Chondrocyte (in vitro differentiated cells): ENCODE results near the gene SNX6. TPM values are rescaled to one million over a fixed set of nuclear protein-coding genes. Genes with fewer than 3 reads are reported as not detected.
A peak's percentile ranks its signal among the peaks of the same experiment; 100 is the strongest.
"Not testable (repeated sequence)": the region's sequence is repeated elsewhere in the genome, so short reads cannot be mapped to it uniquely, and the experiment has no call there.

Source experiments
- DNase-seq: peaks from one replicate; pipeline ENCODE4 v3.0.0; 2021; ENCODE audit warnings: mixed read lengths, low spot score
- H3K27ac Mint-ChIP-seq: one replicate; pipeline ENCODE4 v1.8.0; 2021; ENCODE audit warnings: mild to moderate bottlenecking, moderate library complexity, mixed read lengths; ENCODE audit not compliant: unreplicated experiment
- H3K27me3 Mint-ChIP-seq: 2 replicates; pipeline ENCODE4 v1.8.0; 2021; ENCODE audit warnings: low read depth, mixed read lengths
- H3K36me3 Mint-ChIP-seq: 2 replicates; pipeline ENCODE4 v1.8.0; 2021; ENCODE audit warnings: low read depth, mixed read lengths
- H3K4me1 Mint-ChIP-seq: 2 replicates; pipeline ENCODE4 v1.8.0; 2021; ENCODE audit warnings: low read depth, mild to moderate bottlenecking, mixed read lengths
- H3K4me3 Mint-ChIP-seq: one replicate; pipeline ENCODE4 v1.8.0; 2021; ENCODE audit warnings: mild to moderate bottlenecking, moderate library complexity, mixed read lengths; ENCODE audit not compliant: unreplicated experiment
- H3K9me3 Mint-ChIP-seq: 2 replicates; pipeline ENCODE4 v1.8.0; 2021; ENCODE audit warnings: low read depth, mixed read lengths
- CTCF ChIP-seq: fragments of 200-600 bp; sonication (generic); IDR thresholded peaks from 2 replicates; pipeline ENCODE4 v1.5.0; 2021; ENCODE audit warnings: antibody characterized with exemption, mild to moderate bottlenecking, moderate library complexity
- total RNA-seq: library from RNA; stranded (reverse); gene quantifications from 3 replicates; pipeline ENCODE4 v1.2.1, GENCODE V29; 2021

SNX6 gene
- total RNA-seq, 1 donor from 2014 or later, result 91.7 TPM

- no peak overlapping the region for H3K4me3 Mint-ChIP-seq
- H3K4me1 Mint-ChIP-seq, result no peaks in the 10 kb centered on the region
- H3K9me3 Mint-ChIP-seq, result no peaks in the 10 kb centered on the region
- H3K36me3 Mint-ChIP-seq, result peaks cover 15% of the 10 kb centered on the region
- H3K27me3 Mint-ChIP-seq, result no peaks in the 10 kb centered on the region
- TF ChIP-seq CTCF, result no peak
- H3K27ac Mint-ChIP-seq, result no peak overlapping the region
- DNase-seq, result no peak
These were observed 60.2 kb downstream of the SNX6 start for GRCh38 chr14:34569750-34570149.

GRCh38 chr14:34568803-34569202 lies 61.1 kb downstream of the SNX6 start:
- peak; percentile 65 for DNase-seq
- no peak for TF ChIP-seq CTCF
- peaks cover 16% of the 10 kb centered on the region for H3K36me3 Mint-ChIP-seq
- H3K9me3 Mint-ChIP-seq, result no peaks in the 10 kb centered on the region
- H3K27me3 Mint-ChIP-seq, result no peaks in the 10 kb centered on the region
- H3K27ac Mint-ChIP-seq, result no peak overlapping the region
- no peak overlapping the region for H3K4me3 Mint-ChIP-seq
- no peaks in the 10 kb centered on the region for H3K4me1 Mint-ChIP-seq

- DNase-seq, result peak; percentile 18
- H3K36me3 Mint-ChIP-seq, result peaks cover 6% of the 10 kb centered on the region
- H3K4me1 Mint-ChIP-seq, result no peaks in the 10 kb centered on the region
- H3K27ac Mint-ChIP-seq, result no peak overlapping the region
- TF ChIP-seq CTCF, result no peak
- H3K27me3 Mint-ChIP-seq, result no peaks in the 10 kb centered on the region
- H3K9me3 Mint-ChIP-seq, result no peaks in the 10 kb centered on the region
- H3K4me3 Mint-ChIP-seq, result no peak overlapping the region
These were observed 67.2 kb downstream of the SNX6 start for GRCh38 chr14:34562776-34563150.

GRCh38 chr14:34562037-34562775 lies 67.7 kb downstream of the SNX6 start:
- not testable (repeated sequence) for H3K27ac Mint-ChIP-seq, H3K27me3 Mint-ChIP-seq, H3K9me3 Mint-ChIP-seq, H3K4me1 Mint-ChIP-seq, H3K4me3 Mint-ChIP-seq, H3K36me3 Mint-ChIP-seq, DNase-seq

GRCh38 chr14:34556498-34556829 lies 73.5 kb downstream of the SNX6 start:
- H3K4me3 Mint-ChIP-seq, H3K27ac Mint-ChIP-seq, H3K36me3 Mint-ChIP-seq, H3K9me3 Mint-ChIP-seq, DNase-seq, H3K27me3 Mint-ChIP-seq: not testable (repeated sequence)
- H3K4me1 Mint-ChIP-seq, result peaks cover 15% of the 10 kb centered on the region

- not testable (repeated sequence) for H3K4me3 Mint-ChIP-seq, DNase-seq, H3K27me3 Mint-ChIP-seq, H3K27ac Mint-ChIP-seq, H3K9me3 Mint-ChIP-seq, H3K36me3 Mint-ChIP-seq
- peaks cover 16% of the 10 kb centered on the region for H3K4me1 Mint-ChIP-seq
These were observed 74.1 kb downstream of the SNX6 start for GRCh38 chr14:34555583-34556497.
